Keratinocyte (primary cell): ENCODE results near the gene PSTPIP2. TPM values are rescaled to one million over a fixed set of nuclear protein-coding genes. Genes with fewer than 3 reads are reported as not detected.

Experiments used
- DNase-seq: peaks from one replicate; pipeline ENCODE4 v3.0.0-alpha.2; 2011; ENCODE audit warnings: low read depth, missing footprints, low spot score
- FAIRE-seq: peaks from 2 replicates; lab custom pipeline; 2011; peaks lifted over from hg19 to GRCh38; lab: Jason Lieb, UNC
- H2AFZ ChIP-seq: 2 replicates; pipeline ENCODE4 v1.6.0; 2012; ENCODE audit warnings: low read length, control low read depth, inconsistent platforms; ENCODE audit not compliant: control insufficient read depth
- H3K27ac ChIP-seq: 2 replicates; pipeline ENCODE4 v1.5.1; 2011; ENCODE audit warnings: low read length; ENCODE audit not compliant: control insufficient read depth, insufficient read depth
- H3K27me3 ChIP-seq: 3 replicates; pipeline ENCODE4 v1.6.0; 2011; ENCODE audit warnings: low read length; ENCODE audit not compliant: control insufficient read depth, insufficient read depth; ENCODE audit errors: extremely low read depth
- H3K36me3 ChIP-seq, 2 experiments: 2 replicates in 1 of 2; 3 replicates in 1 of 2; pipeline ENCODE4 v1.5.1; 2011; ENCODE audit warnings: low read length in 2 of 2, mild to moderate bottlenecking in 1 of 2; ENCODE audit not compliant: control insufficient read depth in 2 of 2, insufficient read depth in 2 of 2; ENCODE audit errors: extremely low read depth in 1 of 2
- H3K4me1 ChIP-seq: 3 replicates; pipeline ENCODE4 v1.5.1; 2011; ENCODE audit warnings: low read length; ENCODE audit not compliant: control insufficient read depth, insufficient read depth; ENCODE audit errors: extremely low read depth
- H3K4me2 ChIP-seq: 3 replicates; pipeline ENCODE4 v1.6.0; 2011; ENCODE audit warnings: low read depth, low read length; ENCODE audit not compliant: control insufficient read depth, insufficient read depth; ENCODE audit errors: extremely low read depth
- H3K4me3 ChIP-seq, 3 experiments: fragments of 200-600 bp in 1 of 3; sonication (generic) in 1 of 3; 2 replicates in 2 of 3; 3 replicates in 1 of 3; pipeline ENCODE4 v1.5.1; 2011 to 2016; ENCODE audit warnings: low read length in 3 of 3, mild to moderate bottlenecking in 3 of 3, control low read depth in 2 of 3, inconsistent platforms in 1 of 3, low read depth in 1 of 3, mixed read lengths in 1 of 3, mixed run types in 1 of 3, moderate library complexity in 1 of 3; ENCODE audit not compliant: control insufficient read depth in 2 of 3, insufficient read depth in 2 of 3; ENCODE audit errors: extremely low read depth in 1 of 3
- H3K79me2 ChIP-seq: 2 replicates; pipeline ENCODE4 v1.6.0; 2012; ENCODE audit warnings: low read length; ENCODE audit not compliant: control insufficient read depth, insufficient read depth
- H3K9ac ChIP-seq: 3 replicates; pipeline ENCODE4 v1.6.0; 2011; ENCODE audit warnings: low read length; ENCODE audit not compliant: control insufficient read depth, insufficient read depth; ENCODE audit errors: extremely low read depth
- H3K9me1 ChIP-seq: 3 replicates; pipeline ENCODE4 v1.6.0; 2011; ENCODE audit warnings: low read length; ENCODE audit not compliant: control insufficient read depth, insufficient read depth; ENCODE audit errors: extremely low read depth
- H3K9me3 ChIP-seq: 2 replicates; pipeline ENCODE4 v1.5.1; 2012; ENCODE audit warnings: low read depth, low read length; ENCODE audit not compliant: control insufficient read depth
- H4K20me1 ChIP-seq: 3 replicates; pipeline ENCODE4 v1.6.0; 2011; ENCODE audit warnings: low read length; ENCODE audit not compliant: control insufficient read depth, insufficient read depth; ENCODE audit errors: extremely low read depth
- CTCF ChIP-seq, 3 experiments: IDR thresholded peaks in 1 of 3; conservative IDR thresholded peaks in 1 of 3; optimal IDR thresholded peaks in 1 of 3; 2 replicates in 2 of 3; 3 replicates in 1 of 3; pipeline versions ENCODE3 to v1.5.1; 2011; ENCODE audit warnings: low read length in 3 of 3, mild to moderate bottlenecking in 3 of 3, moderate library complexity in 2 of 3, control low read depth in 1 of 3, inconsistent platforms in 1 of 3; ENCODE audit not compliant: insufficient read depth in 2 of 3; ENCODE audit errors: extremely low read depth in 1 of 3
- EZH2 ChIP-seq: IDR thresholded peaks from one replicate; pipeline ENCODE4 v1.6.1; 2012; ENCODE audit warnings: inconsistent platforms, mild to moderate bottlenecking, low read length, moderate library complexity
- dilution Hi-C: fragments of 300-500 bp; cut with MboI; formaldehyde crosslinking; loops from one replicate; pipeline ENCODE4 v1.7.0; 2020; ENCODE audit warnings: low sequenced_read_pairs; ENCODE audit not compliant: extremely low pct_ligation_motif_present
- polyA plus RNA-seq, 5 experiments: library from polyadenylated mRNA; depleted of rRNA in 3 of 5; stranded (reverse) in 3 of 5; stranded (forward) in 1 of 5; unstranded in 1 of 5; fragments of >200 nt; gene quantifications; 1 replicate in 1 of 5; 2 replicates in 3 of 5; 3 replicates in 1 of 5; pipeline versions ENCODE4 v1.2.1 to v1.2.3, GENCODE V29; 2011 to 2012; ENCODE audit warnings: missing spikeins in 2 of 5, low read depth in 1 of 5, low replicate concordance in 1 of 5

The PSTPIP2 gene
- polyA plus RNA-seq, 1 donor (not counting 4 experiments of a cell fraction or from before 2014, with no cell fraction given): 27.3 TPM

- Histone ChIP-seq H2AFZ (no peak overlapping the region), H3K27me3 (no peaks in the 10 kb centered on the region), H3K36me3 (peaks cover 0 to 6% of the 10 kb centered on the region in 2 experiments), H3K4me2 (no peak overlapping the region), H3K4me3 (no peak overlapping the region), H3K27ac (no peak overlapping the region), H3K79me2 (no peaks in the 10 kb centered on the region), H3K9ac (no peak overlapping the region), H3K4me1 (no peaks in the 10 kb centered on the region), H4K20me1 (no peaks in the 10 kb centered on the region), H3K9me3 (no peaks in the 10 kb centered on the region), H3K9me1 (no peaks in the 10 kb centered on the region)
- TF ChIP-seq EZH2 (no peak), CTCF (optimal IDR thresholded peaks at IDR 0.05 in 1 of 3, IDR thresholded peaks at IDR 0.05 in 1 of 3, conservative IDR thresholded peaks at IDR 0.05 in 1 of 3; ENCODE audit: extremely low read depth in 1 of 3, insufficient read depth in 2 of 3, low read length in 3 of 3) (no peak)
- dilution Hi-C loops: no loop called here
- FAIRE-seq: no peak
- DNase-seq: no peak
Observed at GRCh38 chr18:46001074-46001473, 71.0 kb downstream of the PSTPIP2 start.

GRCh38 chr18:45999536-45999935, 72.5 kb downstream of the PSTPIP2 start:
- Histone ChIP-seq H3K27ac (no peak overlapping the region), H3K4me3 (no peak overlapping the region), H3K9me3 (no peaks in the 10 kb centered on the region), H3K4me2 (no peak overlapping the region), H3K27me3 (no peaks in the 10 kb centered on the region), H4K20me1 (no peaks in the 10 kb centered on the region), H3K79me2 (no peaks in the 10 kb centered on the region), H3K4me1 (no peaks in the 10 kb centered on the region), H2AFZ (no peak overlapping the region), H3K9me1 (no peaks in the 10 kb centered on the region), H3K9ac (no peak overlapping the region), H3K36me3 (peaks cover 0 to 3% of the 10 kb centered on the region in 2 experiments)
- dilution Hi-C loops: no loop called here
- TF ChIP-seq EZH2 (no peak), CTCF (optimal IDR thresholded peaks at IDR 0.05 in 1 of 3, IDR thresholded peaks at IDR 0.05 in 1 of 3, conservative IDR thresholded peaks at IDR 0.05 in 1 of 3; ENCODE audit: extremely low read depth in 1 of 3, insufficient read depth in 2 of 3, low read length in 3 of 3) (no peak)
- FAIRE-seq (no peak), DNase-seq (no peak)
